Kidney (tissue), 14 donors: ENCODE results near the gene INPP4A. TPM values are rescaled to one million over a fixed set of nuclear protein-coding genes. Genes with fewer than 3 reads are reported as not detected.

Experiments used
- DNase-seq, 5 donors: peaks; one replicate each; pipeline ENCODE4 v3.0.0-alpha.2; 2013 to 2020
- FAIRE-seq: peaks from 2 replicates; lab custom pipeline; 2012; peaks lifted over from hg19 to GRCh38; lab: Jason Lieb, UNC
- H3K27ac ChIP-seq, 2 donors: one replicate each; pipeline ENCODE4 v1.7.0; 2013; ENCODE audit warnings: low read depth in 2 of 2, low read length in 2 of 2, inconsistent platforms in 1 of 2
- H3K27me3 ChIP-seq: one replicate; pipeline ENCODE4 v1.7.1; 2013; ENCODE audit warnings: low read length, inconsistent platforms; ENCODE audit not compliant: control insufficient read depth, insufficient read depth
- H3K36me3 ChIP-seq, 3 donors: one replicate each; pipeline versions ENCODE4 v1.7.0 to v1.7.1; 2013; ENCODE audit warnings: low read length in 3 of 3, control low read depth in 1 of 3, inconsistent platforms in 1 of 3; ENCODE audit not compliant: insufficient read depth in 3 of 3, control insufficient read depth in 2 of 3
- H3K4me1 ChIP-seq, 3 donors: one replicate each; pipeline versions ENCODE4 v1.7.0 to v1.7.1; 2013; ENCODE audit warnings: low read length in 3 of 3, inconsistent platforms in 1 of 3, low read depth in 1 of 3; ENCODE audit not compliant: control insufficient read depth in 2 of 3, insufficient read depth in 2 of 3
- H3K4me3 ChIP-seq, 3 donors: one replicate each; pipeline versions ENCODE4 v1.7.0 to v1.8.1; 2013; ENCODE audit warnings: low read length in 3 of 3, control low read depth in 1 of 3, inconsistent platforms in 1 of 3
- H3K9ac ChIP-seq, 3 donors: one replicate each; pipeline versions ENCODE4 v1.7.0 to v1.7.1; 2013; ENCODE audit warnings: low read length in 3 of 3, control low read depth in 1 of 3, inconsistent platforms in 1 of 3
- H3K9me3 ChIP-seq, 3 donors: one replicate each; pipeline versions ENCODE4 v1.7.0 to v1.7.1; 2013; ENCODE audit warnings: low read length in 3 of 3, control low read depth in 1 of 3, inconsistent platforms in 1 of 3; ENCODE audit not compliant: control insufficient read depth in 2 of 3, insufficient read depth in 1 of 3
- intact Hi-C: fragments of 100-400 bp; cut with DNase I; formaldehyde crosslinking; loops from one replicate; pipeline ENCODE4 v1.11.1; 2022
- polyA plus RNA-seq: library from polyadenylated mRNA; stranded (reverse); fragments of 350-450 nt; fragmentation: Illumina TruSeq; extraction: RNeasy Lipid Tissue Mini Kit (QIAGEN cat#74804); gene quantifications from one replicate; pipeline ENCODE4 v1.2.3, GENCODE V29; 2014; ENCODE audit warnings: low read depth, low replicate concordance; ENCODE audit not compliant: insufficient read depth
- total RNA-seq: library from RNA; stranded (reverse); fragmentation: NEBNext Ultra II Directional; extraction: Animal tissue kit (Norgen Biotek cat#: 25700); gene quantifications from one replicate; pipeline ENCODE4 v1.2.1, GENCODE V29; 2021
- TF ChIP-seq, protein P1 (sequence below): IDR thresholded peaks from 3 replicates; pipeline ENCODE4 v1.5.1; 2012; ENCODE audit warnings: mild to moderate bottlenecking, moderate library complexity, borderline replicate concordance; ENCODE audit not compliant: insufficient read depth; ENCODE audit errors: extremely low read depth
- donor health status: control.
- donor health status: control.
- donor health status: control.
- donor health status: control.
- donor health status: control.
- donor health status: DM: yes; HTN: yes; CAD: no.
- donor health status: Normal renal cell carcinoma (clear cell type).

INPP4A gene
- total and polyA plus RNA-seq, 2 donors from 2014 or later, result 4.1 to 27.9 TPM

DNA sequence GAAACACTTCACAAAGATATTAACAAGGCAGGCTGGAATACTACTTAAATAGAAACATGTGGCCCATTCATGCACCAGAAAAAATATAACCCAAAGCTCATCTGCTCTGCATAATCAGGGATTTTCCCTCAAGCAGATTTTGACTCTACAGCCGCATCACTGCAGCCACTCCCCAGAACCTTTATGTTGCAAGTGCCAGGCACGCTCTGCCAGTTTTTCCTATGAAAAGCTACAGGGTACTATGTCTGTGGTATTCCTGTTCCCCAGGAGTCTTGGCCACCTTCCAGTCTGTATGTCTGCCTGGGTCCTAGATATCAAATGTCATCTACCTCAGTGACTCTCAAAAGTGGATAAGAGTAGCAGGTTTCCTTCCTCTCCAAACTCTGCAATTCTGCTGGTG is 159.9 kb downstream of the INPP4A start:
- Histone ChIP-seq H3K27me3 (no peaks in the 10 kb centered on the region), H3K9ac (no peak overlapping the region), H3K27ac (no peak overlapping the region), H3K4me3 (no peak overlapping the region), H3K9me3 (no peaks in the 10 kb centered on the region), H3K36me3 (peaks cover 4 to 26% (median 6%) of the 10 kb centered on the region in 3 donors), H3K4me1 (peaks cover 5 to 18% (median 15%) of the 10 kb centered on the region in 3 donors)
- intact Hi-C loops, result no loop called here
- TF ChIP-seq, protein P1, sequence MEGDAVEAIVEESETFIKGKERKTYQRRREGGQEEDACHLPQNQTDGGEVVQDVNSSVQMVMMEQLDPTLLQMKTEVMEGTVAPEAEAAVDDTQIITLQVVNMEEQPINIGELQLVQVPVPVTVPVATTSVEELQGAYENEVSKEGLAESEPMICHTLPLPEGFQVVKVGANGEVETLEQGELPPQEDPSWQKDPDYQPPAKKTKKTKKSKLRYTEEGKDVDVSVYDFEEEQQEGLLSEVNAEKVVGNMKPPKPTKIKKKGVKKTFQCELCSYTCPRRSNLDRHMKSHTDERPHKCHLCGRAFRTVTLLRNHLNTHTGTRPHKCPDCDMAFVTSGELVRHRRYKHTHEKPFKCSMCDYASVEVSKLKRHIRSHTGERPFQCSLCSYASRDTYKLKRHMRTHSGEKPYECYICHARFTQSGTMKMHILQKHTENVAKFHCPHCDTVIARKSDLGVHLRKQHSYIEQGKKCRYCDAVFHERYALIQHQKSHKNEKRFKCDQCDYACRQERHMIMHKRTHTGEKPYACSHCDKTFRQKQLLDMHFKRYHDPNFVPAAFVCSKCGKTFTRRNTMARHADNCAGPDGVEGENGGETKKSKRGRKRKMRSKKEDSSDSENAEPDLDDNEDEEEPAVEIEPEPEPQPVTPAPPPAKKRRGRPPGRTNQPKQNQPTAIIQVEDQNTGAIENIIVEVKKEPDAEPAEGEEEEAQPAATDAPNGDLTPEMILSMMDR, result no peak
- FAIRE-seq, result no peak
- no peak for DNase-seq

GRCh38 chr2:98605076-98605475 is 160.4 kb downstream of the INPP4A start:
- H3K9me3 ChIP-seq, result no peaks in the 10 kb centered on the region
- no peak overlapping the region for H3K9ac ChIP-seq
- peaks cover 4 to 21% (median 6%) of the 10 kb centered on the region in 3 donors for H3K36me3 ChIP-seq
- H3K27me3 ChIP-seq, result no peaks in the 10 kb centered on the region
- TF ChIP-seq, protein P1, result no peak
- H3K27ac ChIP-seq, result no peak overlapping the region
- H3K4me3 ChIP-seq, result no peak overlapping the region
- H3K4me1 ChIP-seq, result peaks cover 5 to 23% (median 21%) of the 10 kb centered on the region in 3 donors
- no peak for DNase-seq
- intact Hi-C loops, result no loop called here
- FAIRE-seq, result no peak

DNA sequence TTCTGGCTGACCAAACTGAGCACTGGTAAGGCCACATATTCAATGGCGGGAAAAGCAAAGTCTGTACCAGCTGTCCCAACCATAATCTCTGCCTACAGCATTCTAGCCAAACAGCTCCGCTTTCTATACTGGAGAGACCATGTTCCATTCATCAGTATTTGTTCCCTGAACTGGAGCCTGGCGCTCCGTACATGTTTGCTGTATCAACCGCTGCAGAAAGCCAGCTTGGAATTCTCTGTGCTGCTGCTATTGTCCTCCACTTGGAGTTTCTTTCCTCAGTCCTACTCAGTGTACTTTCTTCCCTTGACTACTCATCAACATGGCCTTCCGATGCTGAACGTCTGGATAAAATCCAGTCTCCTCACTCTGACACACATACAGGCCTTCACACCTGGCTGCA is 161.8 kb downstream of the INPP4A start:
- Histone ChIP-seq H3K27ac (no peak overlapping the region), H3K4me3 (no peak overlapping the region), H3K9ac (no peak overlapping the region), H3K9me3 (no peaks in the 10 kb centered on the region), H3K27me3 (no peaks in the 10 kb centered on the region), H3K4me1 (peaks cover 5 to 32% (median 28%) of the 10 kb centered on the region in 3 donors), H3K36me3 (peaks cover 5 to 17% (median 9%) of the 10 kb centered on the region in 3 donors)
- DNase-seq, result no peak
- intact Hi-C loops, result no loop called here
- TF ChIP-seq, protein P1, result no peak
- no peak for FAIRE-seq

DNA sequence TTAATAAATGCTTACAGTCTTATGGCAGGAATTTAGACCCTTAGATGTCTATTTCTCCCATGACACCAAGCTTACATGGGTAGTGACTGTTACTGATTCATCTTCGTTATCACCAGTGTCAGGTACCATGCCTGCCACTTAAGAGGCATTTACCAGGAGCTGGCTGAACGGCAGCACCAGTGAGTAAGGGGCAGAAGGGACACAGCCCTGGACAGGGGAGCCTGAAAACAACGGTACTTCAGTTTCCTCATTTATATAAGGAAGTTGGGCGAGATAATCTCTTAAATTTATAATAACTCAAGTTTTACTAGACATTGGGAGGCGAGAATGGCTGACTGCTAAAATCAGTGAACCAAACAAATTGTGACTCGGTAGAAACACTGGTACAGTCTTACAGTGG is 162.4 kb downstream of the INPP4A start:
- TF ChIP-seq, protein P1, result no peak
- H3K27ac ChIP-seq, result no peak overlapping the region
- H3K4me3 ChIP-seq, result peak overlapping the region; percentile 89 to 94 (median 91)
- peak overlapping the region; percentile 77 to 87 (median 87) for H3K9ac ChIP-seq
- FAIRE-seq, result no peak
- intact Hi-C loops, result no loop called here
- peaks cover 6 to 14% (median 9%) of the 10 kb centered on the region in 3 donors for H3K36me3 ChIP-seq
- peaks cover 5 to 32% (median 28%) of the 10 kb centered on the region in 3 donors for H3K4me1 ChIP-seq
- DNase-seq, result no peak
- no peaks in the 10 kb centered on the region for H3K27me3 ChIP-seq
- no peaks in the 10 kb centered on the region for H3K9me3 ChIP-seq
